ENCODE measurements around the gene MUC22.
"Not testable (repeated sequence)": the region's sequence is repeated elsewhere in the genome, so short reads cannot be mapped to it uniquely, and the experiment has no call there.

The MUC22 gene

DNA sequence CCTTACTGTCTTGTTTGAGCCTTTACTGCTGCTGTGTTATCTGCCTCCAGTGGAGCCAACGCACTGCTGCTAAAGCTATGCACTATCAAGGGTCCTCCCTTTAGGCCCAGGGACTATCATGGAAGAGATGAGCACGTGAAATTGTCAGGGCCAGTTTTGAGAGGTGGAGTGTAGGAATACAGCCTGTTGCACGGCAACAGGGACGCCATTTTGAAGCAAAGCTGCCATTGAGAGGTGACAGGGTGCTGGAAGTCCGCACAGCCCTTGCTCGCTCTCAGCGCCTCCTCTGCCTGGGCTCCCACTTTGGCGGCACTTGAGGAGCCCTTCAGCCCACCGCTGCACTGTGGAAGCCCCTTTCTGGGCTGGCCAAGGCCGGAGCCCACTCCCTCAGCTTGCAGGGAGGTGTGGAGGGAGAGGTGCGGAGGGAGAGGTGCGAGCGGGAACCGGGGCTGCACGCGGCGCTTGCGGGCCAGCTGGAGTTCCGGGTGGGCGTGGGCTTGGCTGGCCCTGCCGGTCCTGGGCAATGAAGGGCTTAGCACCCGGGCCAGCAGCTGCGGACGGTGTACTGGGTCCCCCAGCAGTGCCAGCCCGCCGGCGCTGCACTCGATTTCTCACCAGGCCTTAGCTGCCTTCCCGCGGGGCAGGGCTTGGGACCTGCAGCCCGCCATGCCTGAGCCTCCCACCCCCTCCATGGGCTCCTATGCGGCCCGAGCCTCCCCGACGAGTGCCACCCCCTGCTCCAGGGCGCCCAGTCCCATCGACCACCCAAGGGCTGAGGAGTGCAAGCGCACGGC lies 10.0 kb upstream of the MUC22 start:
- not testable (repeated sequence) for DNase-seq

- DNase-seq = no peak
These were observed 8.9 kb upstream of the MUC22 start for GRCh38 chr6:31001281-31001888.

DNA sequence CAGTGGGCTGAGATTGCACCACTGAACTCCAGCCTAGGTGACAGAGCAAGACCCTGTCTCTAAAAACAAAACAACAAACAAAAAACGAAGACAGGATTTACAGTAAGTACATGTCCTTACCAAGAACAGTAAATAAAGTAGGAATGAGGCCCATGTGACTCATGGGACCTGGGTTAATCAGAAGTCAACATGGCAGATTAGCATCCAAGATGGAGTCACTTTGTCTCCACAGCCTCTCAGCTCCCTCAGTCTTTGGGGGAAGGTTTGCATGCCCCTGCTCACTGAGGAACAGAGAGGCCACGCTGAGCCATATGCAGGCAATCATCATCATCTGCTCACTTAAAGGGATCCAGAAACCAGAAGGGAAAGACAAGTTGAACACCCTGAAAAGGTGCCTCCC lies 7.8 kb upstream of the MUC22 start:
- DNase-seq = no peak

GRCh38 chr6:31004794-31005193 lies 5.5 kb upstream of the MUC22 start:
- DNase-seq = no peak

- no peak for DNase-seq
These were observed 4.8 kb upstream of the MUC22 start for GRCh38 chr6:31005249-31006020.

- no peak for DNase-seq
These were observed 2.6 kb upstream of the MUC22 start for GRCh38 chr6:31007694-31008093.

GRCh38 chr6:31008165-31008564 lies 2.1 kb upstream of the MUC22 start:
- DNase-seq = no peak

- DNase-seq = no peak
These were observed 543 bp upstream of the MUC22 start for GRCh38 chr6:31009731-31010130.

DNA sequence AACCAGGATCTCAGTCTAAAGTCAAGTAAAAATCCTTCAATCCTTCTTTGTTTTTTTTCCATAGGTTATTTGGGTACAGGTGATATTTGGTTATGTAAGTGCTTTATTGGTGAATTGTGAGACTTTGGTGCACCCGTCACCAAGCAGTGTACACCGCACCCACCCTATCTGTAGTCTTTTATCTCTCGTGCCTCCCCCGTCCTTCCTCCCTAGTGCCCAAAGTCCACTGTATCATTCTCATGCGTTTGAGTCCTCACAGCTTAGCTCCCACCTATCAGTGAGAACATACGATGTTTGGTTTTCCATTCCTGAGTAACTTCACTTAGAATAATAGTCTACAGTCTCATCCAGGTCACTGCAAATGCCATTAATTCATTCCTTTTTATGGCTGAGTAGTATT lies 879 bp downstream of the MUC22 start:
- no peak for DNase-seq

GRCh38 chr6:31016659-31017299 lies 6.5 kb downstream of the MUC22 start:
- no peak for DNase-seq

GRCh38 chr6:31017436-31017835 lies 7.2 kb downstream of the MUC22 start:
- DNase-seq = not testable (repeated sequence)

GRCh38 chr6:31020057-31020456 lies 9.8 kb downstream of the MUC22 start:
- DNase-seq = no peak

DNA sequence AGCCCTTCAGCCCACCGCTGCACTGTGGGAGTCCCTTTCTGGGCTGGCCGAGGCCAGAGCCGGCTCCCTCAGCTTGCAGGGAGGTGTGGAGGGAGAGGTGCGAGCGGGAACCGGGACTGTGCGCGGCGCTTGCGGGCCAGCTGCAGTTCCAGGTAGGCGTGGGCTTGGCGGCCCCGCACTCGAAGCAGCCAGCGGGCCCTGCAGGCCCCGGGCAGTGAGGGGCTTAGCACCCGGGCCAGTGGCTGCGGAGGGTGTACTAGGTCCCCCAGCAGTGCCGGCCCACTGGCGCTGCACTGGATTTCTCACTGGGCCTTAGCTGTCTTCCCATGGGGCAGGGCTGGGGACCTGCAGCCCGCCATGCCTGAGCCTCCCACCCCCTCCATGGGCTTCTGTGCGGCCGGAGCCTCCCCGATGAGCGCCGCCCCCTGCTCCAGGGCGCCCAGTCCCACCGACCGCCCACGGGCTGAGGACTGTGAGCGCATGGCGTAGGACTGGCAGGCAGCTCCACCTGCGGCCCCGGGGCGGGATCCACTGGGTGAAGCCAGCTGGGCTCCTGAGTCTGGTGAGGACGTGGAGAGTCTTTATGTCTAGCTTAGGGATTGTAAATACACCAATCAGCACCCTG lies 10.5 kb downstream of the MUC22 start:
- DNase-seq = not testable (repeated sequence)

DNA sequence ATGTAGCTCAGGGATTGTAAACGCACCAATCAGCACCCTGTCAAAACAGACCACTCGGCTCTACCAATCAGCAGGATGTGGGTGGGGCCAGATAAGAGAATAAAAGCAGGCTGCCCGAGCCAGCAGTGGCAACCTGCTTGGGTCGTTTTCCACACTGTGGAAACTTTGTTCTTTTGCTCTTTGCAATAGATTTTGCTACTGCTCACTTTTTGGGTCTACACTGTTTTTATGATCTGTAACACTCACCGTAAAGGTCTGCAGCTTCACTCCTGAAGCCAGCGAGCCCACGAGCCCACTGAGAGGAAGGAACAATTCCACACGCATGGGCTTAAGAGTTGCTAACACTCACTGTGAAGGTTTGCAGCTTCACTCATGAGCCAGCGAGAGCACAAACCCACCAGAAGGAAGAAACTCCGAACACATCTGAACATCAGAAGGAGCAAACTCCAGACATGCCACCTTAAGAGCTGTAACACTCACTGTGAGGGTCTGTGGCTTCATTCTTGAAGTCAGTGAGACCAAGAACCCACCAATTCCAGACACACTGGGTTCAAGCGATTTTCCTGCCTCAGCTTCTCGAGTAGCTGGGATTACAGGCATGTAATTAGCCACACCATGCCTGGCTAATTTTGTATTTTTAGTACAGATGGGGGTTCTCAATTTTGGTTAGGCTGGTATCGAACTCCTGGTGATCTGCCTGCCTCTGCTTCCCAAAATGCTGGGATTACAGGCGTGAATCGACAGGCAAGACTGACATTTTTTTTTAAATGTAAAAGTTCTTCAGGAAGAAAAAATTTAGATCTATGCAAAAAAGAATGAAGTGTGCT lies 11.6 kb downstream of the MUC22 start:
- not testable (repeated sequence) for DNase-seq

- DNase-seq = no peak
These were observed 15.3 kb downstream of the MUC22 start for GRCh38 chr6:31025595-31025994.

GRCh38 chr6:31031095-31031494 lies 20.8 kb downstream of the MUC22 start:
- no peak for DNase-seq

DNA sequence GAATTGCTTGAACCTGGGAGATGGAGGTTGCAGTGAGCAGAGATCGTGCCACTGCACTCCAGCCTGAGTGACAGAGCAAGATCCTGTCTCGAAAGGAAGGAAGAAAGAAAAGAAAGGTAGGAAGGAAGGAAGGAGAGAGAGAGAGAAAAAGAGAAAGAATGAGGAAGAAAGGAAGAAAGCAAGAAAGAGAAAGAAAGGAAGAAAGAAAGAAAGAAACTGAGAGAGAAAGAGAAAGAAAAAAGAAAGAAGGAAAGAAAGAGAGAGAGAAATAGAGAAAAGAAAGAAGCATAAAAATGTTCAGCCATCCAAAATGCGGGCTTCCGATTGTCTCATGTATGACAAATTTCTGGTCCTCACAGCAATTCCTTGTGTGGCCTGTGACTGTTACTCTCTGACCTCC lies 22.8 kb downstream of the MUC22 start:
- no peak for DNase-seq

- DNase-seq = no peak
These were observed 25.7 kb downstream of the MUC22 start for GRCh38 chr6:31035862-31036497.

GRCh38 chr6:31037169-31037568 lies 26.9 kb downstream of the MUC22 start:
- DNase-seq = no peak

- no peak for DNase-seq
These were observed 27.4 kb downstream of the MUC22 start for GRCh38 chr6:31037682-31038081.

DNA sequence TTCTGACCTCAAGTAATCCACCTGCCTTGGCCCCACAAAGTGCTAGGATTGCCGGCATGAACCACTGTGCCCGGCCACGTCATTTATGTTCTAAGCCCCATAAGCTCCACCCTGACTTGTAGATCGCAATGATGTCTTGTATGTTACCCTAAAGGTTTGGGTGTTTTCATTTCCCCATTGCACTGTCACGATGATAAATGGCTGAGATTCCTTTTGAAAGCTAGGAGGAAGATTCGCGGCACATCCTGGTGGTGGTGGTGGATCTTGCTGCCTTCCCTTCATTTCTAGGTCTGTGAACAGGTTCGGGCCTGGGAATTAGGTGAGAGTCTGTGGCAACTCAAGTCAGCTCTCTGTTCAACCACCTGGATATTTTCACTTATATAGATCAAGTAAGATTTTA lies 28.3 kb downstream of the MUC22 start:
- no peak for DNase-seq

DNA sequence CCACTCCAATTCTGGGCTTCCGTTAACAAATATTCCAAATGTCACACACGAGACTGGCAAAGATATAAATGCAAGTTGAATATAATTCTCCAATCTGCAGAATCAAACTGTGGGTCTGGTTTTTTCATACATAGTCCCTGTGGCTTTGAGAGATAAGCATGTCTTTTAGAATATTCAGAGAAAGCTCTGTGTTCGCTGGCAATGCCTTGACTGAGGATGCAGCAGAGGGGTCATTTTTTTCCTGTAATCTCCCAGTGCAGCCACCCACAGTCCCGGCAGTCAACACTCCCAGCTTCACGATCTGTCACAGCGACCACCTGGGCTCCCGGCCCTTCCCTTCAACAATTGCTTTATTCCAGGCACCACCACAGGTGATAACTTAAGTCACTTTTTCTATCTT lies 30.5 kb downstream of the MUC22 start:
- DNase-seq = no peak
